GM18499 (cell line): ENCODE results near the gene PAK6.

Source experiments
- ATAC-seq: cut with Tn5 transposase; IDR thresholded peaks from one replicate; pipeline ENCODE4 v1.9.1; 2021; ENCODE audit warnings: moderate number of reproducible peaks; ENCODE audit not compliant: insufficient read depth, unreplicated experiment

PAK6 gene

GRCh38 chr15:40240619-40241221 is 1.9 kb downstream of the PAK6 start:
- ATAC-seq, result no peak

GRCh38 chr15:40241269-40242212 is 2.7 kb downstream of the PAK6 start:
- ATAC-seq, result no peak

GRCh38 chr15:40242213-40242599 is 3.3 kb downstream of the PAK6 start:
- ATAC-seq, result no peak

GRCh38 chr15:40242601-40243000 is 3.7 kb downstream of the PAK6 start:
- no peak for ATAC-seq

- ATAC-seq, result no peak
Measured at GRCh38 chr15:40243126-40243810, 4.4 kb downstream of the PAK6 start.

- no peak for ATAC-seq
Measured at GRCh38 chr15:40244961-40245523, 6.2 kb downstream of the PAK6 start.

- no peak for ATAC-seq
Measured at GRCh38 chr15:40245666-40246450, 7.0 kb downstream of the PAK6 start.

- ATAC-seq, result no peak
Measured at GRCh38 chr15:40246496-40247280, 7.8 kb downstream of the PAK6 start.

GRCh38 chr15:40247406-40247971 is 8.6 kb downstream of the PAK6 start:
- no peak for ATAC-seq

- no peak for ATAC-seq
Measured at GRCh38 chr15:40248006-40248783, 9.3 kb downstream of the PAK6 start.

- no peak for ATAC-seq
Measured at GRCh38 chr15:40249477-40250303, 10.8 kb downstream of the PAK6 start.

GRCh38 chr15:40250304-40250656 is 11.4 kb downstream of the PAK6 start:
- no peak for ATAC-seq

GRCh38 chr15:40250771-40251483 is 12.1 kb downstream of the PAK6 start:
- ATAC-seq, result no peak

GRCh38 chr15:40251486-40252140 is 12.8 kb downstream of the PAK6 start:
- no peak for ATAC-seq

GRCh38 chr15:40252141-40252437 is 13.2 kb downstream of the PAK6 start:
- no peak for ATAC-seq

GRCh38 chr15:40252438-40253166 is 13.7 kb downstream of the PAK6 start:
- no peak for ATAC-seq
